Activated CD4-positive, alpha-beta memory T cell treated with anti-CD3 and anti-CD28 coated beads, Interleukin-2, amount 10 ng/mL, durations not matched to agents 7 days and 5 days (primary cell): ENCODE results near the gene SMARCD2. TPM values are rescaled to one million over a fixed set of nuclear protein-coding genes. Genes with fewer than 3 reads are reported as not detected.

Experiments used
- CTCF ChIA-PET: fragments of 350-600 bp; sonication (Branson Sonifier 250); formaldehyde crosslinking; loops from one replicate; lab custom pipeline; 2021; ENCODE audit warnings: antibody characterized with exemption, inconsistent platforms; lab: Charles Lee
- POLR2A ChIA-PET: fragments of 350-600 bp; sonication (Branson Sonifier 250); formaldehyde crosslinking; loops from one replicate; lab custom pipeline; 2021; ENCODE audit warnings: antibody characterized with exemption; lab: Charles Lee
- DNase-seq: peaks from one replicate; pipeline ENCODE4 v3.0.0-alpha.2; 2020
- H3K27ac Mint-ChIP-seq: one replicate; pipeline ENCODE4 v1.8.0; 2021; ENCODE audit warnings: mild to moderate bottlenecking, mixed read lengths
- H3K27me3 Mint-ChIP-seq: one replicate; pipeline ENCODE4 v1.8.0; 2021; ENCODE audit warnings: mixed read lengths
- H3K36me3 Mint-ChIP-seq: one replicate; pipeline ENCODE4 v1.8.0; 2021; ENCODE audit warnings: low read depth, mixed read lengths
- H3K4me1 Mint-ChIP-seq: one replicate; pipeline ENCODE4 v1.8.0; 2021; ENCODE audit warnings: mixed read lengths
- H3K4me3 Mint-ChIP-seq: one replicate; pipeline ENCODE4 v1.8.0; 2021; ENCODE audit warnings: mild to moderate bottlenecking, mixed read lengths
- H3K9me3 Mint-ChIP-seq: one replicate; pipeline ENCODE4 v1.8.0; 2021; ENCODE audit warnings: mixed read lengths
- total RNA-seq, 2 experiments: library from RNA; stranded (reverse); gene quantifications; one replicate each; pipeline ENCODE4 v1.2.3, GENCODE V29; 2021

Gene SMARCD2
- total RNA-seq, 2 experiments from 2014 or later, result 150 to 152 TPM

DNA sequence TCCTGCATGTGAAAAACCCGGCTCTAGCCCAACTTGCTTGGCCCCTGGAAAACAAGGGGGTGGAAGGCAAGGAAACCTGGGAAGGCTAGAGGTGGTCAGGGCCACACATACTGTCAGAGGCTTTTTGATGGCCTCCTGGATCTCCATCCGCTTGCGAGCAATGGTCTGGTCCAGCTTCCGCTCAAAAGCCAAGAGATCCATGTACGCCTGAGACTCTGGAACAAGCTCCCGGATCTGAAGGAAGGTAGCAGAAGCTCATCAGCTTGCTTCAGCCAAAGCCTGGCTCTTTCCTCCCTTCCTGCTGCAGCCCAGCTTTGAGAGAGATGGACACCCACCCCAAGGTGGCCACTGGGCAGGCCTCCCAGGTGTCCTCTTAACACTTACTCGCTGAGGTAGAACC lies 5.7 kb downstream of the SMARCD2 start:
- H3K9me3 Mint-ChIP-seq, result no peaks in the 10 kb centered on the region
- CTCF ChIA-PET, result no interaction called here
- DNase-seq, result no peak
- H3K4me3 Mint-ChIP-seq, result no peak overlapping the region
- peaks cover 68% of the 10 kb centered on the region for H3K36me3 Mint-ChIP-seq
- peaks cover 50% of the 10 kb centered on the region for H3K4me1 Mint-ChIP-seq
- POLR2A ChIA-PET, result interaction anchor here (1.3 to 9.7 kb wide), 2 partner anchors 6 to 138 kb away, joined by 3 to 194 read pairs; partner anchors contain the start of genes FTSJ3 and PSMC5
- H3K27ac Mint-ChIP-seq, result no peak overlapping the region
- H3K27me3 Mint-ChIP-seq, result no peaks in the 10 kb centered on the region

DNA sequence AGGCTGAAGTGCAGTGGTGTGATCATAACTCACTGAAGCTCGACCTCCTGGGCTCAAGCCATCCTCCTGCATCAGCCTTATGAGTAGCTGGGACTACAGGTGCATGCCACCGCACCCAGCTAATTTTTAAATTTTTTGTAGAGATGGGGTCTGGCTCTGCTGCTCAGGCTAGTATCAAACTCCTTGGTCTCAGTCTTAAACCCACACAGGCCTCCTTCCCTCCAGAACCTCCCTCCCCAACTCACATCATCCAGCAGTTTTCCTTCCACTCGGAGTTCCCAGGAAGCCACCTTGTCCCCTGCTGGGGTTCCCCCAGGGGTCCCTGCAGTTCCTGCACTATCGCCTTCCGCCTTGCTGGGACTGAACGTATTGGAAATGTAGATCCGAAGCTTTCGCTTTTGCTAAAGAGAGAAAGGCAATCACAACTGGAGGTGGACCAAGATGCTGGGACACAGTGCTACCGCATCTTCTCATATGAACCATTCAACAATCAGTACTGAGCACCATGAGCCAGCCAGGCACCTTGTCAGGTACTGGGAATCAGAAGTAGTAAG lies 7.2 kb downstream of the SMARCD2 start:
- ChIA-PET CTCF (interaction anchor here (1.1 to 1.8 kb wide), 4 partner anchors 11 to 93 kb away, joined by 3 to 8 read pairs (median 6); partner anchors contain the start of gene STRADA), POLR2A (interaction anchor here (1.0 to 10.2 kb wide), 4 partner anchors 5 to 61 kb away, joined by 3 to 194 read pairs (median 22); partner anchors contain the start of genes CCDC47, DDX42 and SMARCD2)
- Mint-ChIP-seq H3K27me3 (no peaks in the 10 kb centered on the region), H3K27ac (no peak overlapping the region), H3K9me3 (no peaks in the 10 kb centered on the region), H3K36me3 (peaks cover 68% of the 10 kb centered on the region), H3K4me1 (peaks cover 55% of the 10 kb centered on the region), H3K4me3 (no peak overlapping the region)
- DNase-seq, result no peak

DNA sequence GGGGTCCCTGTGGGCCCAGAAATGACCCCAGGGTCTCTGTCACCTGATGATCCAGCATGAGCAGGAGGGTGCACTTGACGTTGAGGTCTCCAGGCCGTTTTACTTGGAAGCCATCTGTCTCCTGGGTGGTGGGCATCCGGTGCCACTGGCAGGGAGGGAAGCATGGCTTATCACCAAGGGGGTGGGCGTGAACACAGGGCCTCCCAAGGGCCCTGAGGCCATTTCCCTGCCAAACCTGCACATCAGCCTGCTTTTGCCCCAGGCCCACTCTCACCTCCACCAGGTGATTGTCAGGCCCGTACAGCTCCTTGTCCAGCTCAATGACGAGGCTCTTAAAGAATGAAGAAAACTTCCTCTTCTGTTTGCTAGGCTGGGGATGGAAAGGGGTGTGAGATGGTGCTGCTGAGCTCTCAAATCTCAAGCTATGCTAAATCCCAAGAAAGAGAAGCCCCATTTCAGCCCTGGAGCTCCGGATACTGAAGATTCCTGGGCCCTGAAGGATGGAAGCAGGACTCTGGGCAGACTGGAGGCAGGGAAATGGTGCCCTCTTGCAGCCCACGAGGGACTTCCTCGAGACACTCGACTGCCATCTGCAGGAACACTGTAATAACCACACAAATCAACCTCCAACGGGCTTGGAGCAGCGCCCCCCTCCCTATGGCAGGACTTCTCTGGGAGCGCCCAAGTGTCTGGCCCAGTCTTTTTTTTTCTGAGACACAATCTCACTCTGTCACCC lies 7.9 kb downstream of the SMARCD2 start:
- POLR2A ChIA-PET, result interaction anchor here (1.0 to 10.2 kb wide), 4 partner anchors 6 to 60 kb away, joined by 3 to 194 read pairs (median 22); partner anchors contain the start of genes CCDC47, DDX42 and SMARCD2
- CTCF ChIA-PET, result interaction anchor here (0.8 to 1.8 kb wide), 7 partner anchors 8 to 409 kb away, joined by 3 to 8 read pairs (median 5); partner anchors contain the start of gene STRADA
- H3K9me3 Mint-ChIP-seq, result no peaks in the 10 kb centered on the region
- H3K27ac Mint-ChIP-seq, result peak overlapping the region; percentile 72
- H3K4me1 Mint-ChIP-seq, result peaks cover 59% of the 10 kb centered on the region
- no peak overlapping the region for H3K4me3 Mint-ChIP-seq
- no peaks in the 10 kb centered on the region for H3K27me3 Mint-ChIP-seq
- peaks cover 74% of the 10 kb centered on the region for H3K36me3 Mint-ChIP-seq
- DNase-seq, result peak; percentile 72

DNA sequence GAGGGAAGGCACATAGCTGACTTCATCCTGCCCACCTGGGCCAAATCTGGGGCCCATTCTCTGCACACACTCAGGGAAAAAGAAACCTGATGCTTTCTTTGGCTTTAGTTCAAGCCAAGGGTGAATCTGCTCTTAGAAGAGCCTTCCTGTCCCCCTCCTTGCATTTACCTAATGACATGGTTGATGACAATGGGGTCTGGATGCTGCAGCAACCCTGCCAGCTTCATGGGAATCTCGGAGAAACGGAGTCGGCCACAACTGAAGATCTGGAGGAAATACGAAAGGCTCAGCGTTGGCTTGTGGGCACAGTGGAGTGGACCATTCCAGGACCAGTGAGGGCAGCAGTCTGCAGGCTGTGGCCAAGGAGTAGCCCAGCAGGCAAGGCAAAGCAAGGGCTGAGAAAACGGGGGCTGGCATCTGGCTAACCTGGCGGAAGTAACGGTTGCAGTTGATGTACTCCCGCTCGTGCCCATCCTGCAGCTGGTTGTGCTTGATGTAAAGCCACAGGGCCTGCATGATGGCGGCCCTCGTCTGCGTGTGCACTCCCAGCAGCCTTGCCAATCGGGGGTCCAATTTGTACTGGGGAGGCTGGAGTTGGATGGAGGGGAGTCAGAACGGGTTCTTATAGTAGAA lies 8.6 kb downstream of the SMARCD2 start:
- ChIA-PET POLR2A (interaction anchor here (1.1 to 10.2 kb wide), 5 partner anchors 7 to 59 kb away, joined by 3 to 194 read pairs (median 4); partner anchors contain the start of genes CCDC47, DDX42 and SMARCD2), CTCF (interaction anchor here (0.8 to 1.8 kb wide), 5 partner anchors 8 to 408 kb away, joined by 3 to 8 read pairs (median 3); partner anchors contain the start of gene STRADA)
- peaks cover 59% of the 10 kb centered on the region for H3K4me1 Mint-ChIP-seq
- DNase-seq, result no peak
- no peak overlapping the region for H3K4me3 Mint-ChIP-seq
- no peaks in the 10 kb centered on the region for H3K27me3 Mint-ChIP-seq
- H3K36me3 Mint-ChIP-seq, result peaks cover 82% of the 10 kb centered on the region
- H3K9me3 Mint-ChIP-seq, result no peaks in the 10 kb centered on the region
- H3K27ac Mint-ChIP-seq, result no peak overlapping the region

DNA sequence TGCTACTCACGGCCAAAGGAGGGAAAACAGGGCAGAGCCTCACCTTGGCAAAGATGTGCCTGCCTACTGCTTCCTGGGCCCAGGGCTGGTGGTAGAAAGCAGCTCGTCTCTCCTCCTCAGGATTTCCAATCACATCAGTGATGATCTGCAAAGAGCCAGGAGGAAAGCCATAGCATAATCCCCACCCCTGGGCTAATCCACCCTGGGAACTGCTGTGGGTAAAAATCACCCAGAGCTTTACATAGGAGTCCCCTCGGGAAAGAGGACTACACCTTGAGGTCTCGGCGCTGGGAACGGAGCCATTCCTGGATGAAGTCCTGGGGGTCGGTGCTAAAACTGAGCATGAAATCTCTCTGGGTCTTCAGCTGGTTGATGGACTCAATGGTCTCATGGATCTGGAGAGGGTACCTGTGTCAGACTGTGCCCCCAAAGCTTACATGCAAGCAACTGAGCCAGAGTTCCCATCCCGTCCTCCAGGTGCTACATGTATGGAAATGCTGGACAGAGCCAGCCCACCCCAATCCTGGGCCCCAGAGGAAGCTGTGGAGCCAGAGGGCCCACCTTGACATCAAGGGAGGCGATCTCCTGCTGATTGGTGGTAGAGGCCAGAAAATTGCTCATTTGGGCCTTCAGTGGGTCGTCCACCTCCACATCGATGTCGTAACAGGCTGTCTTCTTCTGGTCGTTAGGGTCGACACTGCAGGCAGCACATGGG lies 9.3 kb downstream of the SMARCD2 start:
- H3K36me3 Mint-ChIP-seq, result peaks cover 88% of the 10 kb centered on the region
- H3K9me3 Mint-ChIP-seq, result no peaks in the 10 kb centered on the region
- peak overlapping the region; percentile 76 for H3K27ac Mint-ChIP-seq
- H3K27me3 Mint-ChIP-seq, result no peaks in the 10 kb centered on the region
- ChIA-PET CTCF (interaction anchor here (1.5 kb wide), 1 partner anchor 407 kb away, joined by 7 read pairs; no protein-coding TSS in a partner anchor), POLR2A (interaction anchor here (0.7 to 10.2 kb wide), 7 partner anchors 7 to 82 kb away, joined by 3 to 194 read pairs (median 4); partner anchors contain the start of genes CCDC47, DDX42 and SMARCD2)
- H3K4me3 Mint-ChIP-seq, result no peak overlapping the region
- H3K4me1 Mint-ChIP-seq, result peaks cover 60% of the 10 kb centered on the region
- no peak for DNase-seq

DNA sequence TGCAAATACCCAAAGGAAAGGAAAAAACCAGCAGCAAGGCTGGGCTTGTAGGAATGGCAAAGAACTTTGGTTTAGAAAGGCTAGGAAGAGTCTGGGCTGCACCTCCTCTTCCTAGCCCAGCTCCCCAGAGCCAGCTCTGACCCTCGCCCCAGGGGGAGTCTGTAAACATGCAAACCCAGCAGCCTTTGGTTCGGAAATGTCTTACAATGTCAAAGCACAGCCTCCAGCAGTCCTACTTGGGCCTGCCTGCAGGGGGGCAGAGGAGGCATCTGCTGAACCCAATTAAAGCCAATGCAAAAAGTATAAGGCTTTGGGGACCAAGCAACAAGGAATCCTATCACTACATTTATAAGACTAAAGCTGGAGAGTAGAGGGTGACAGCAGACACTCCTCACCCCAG lies 10.0 kb downstream of the SMARCD2 start:
- POLR2A ChIA-PET, result interaction anchor here (0.7 to 10.2 kb wide), 7 partner anchors 8 to 82 kb away, joined by 3 to 194 read pairs (median 4); partner anchors contain the start of genes CCDC47, DDX42 and SMARCD2
- H3K36me3 Mint-ChIP-seq, result peaks cover 94% of the 10 kb centered on the region

DNA sequence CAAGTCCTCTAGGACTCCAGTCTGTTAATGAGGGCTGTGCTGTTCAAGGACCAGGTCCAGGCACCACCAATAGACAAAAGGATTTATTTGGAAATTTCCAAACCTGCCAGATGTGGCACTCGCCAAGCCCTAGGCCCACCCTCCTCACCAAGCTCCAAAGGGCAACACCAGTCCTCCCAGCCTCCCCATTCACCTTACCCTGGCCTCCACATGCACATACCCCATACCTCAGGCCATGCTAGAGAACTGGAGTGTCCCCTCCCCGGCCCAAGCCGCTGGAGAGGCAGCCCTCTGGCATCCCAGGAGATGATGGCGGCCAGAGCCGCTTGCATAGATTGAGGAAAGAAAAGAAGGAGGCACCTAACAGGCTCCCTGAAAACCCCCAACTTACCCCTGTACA lies 10.5 kb downstream of the SMARCD2 start:
- ChIA-PET POLR2A (interaction anchor here (0.9 to 10.2 kb wide), 6 partner anchors 8 to 135 kb away, joined by 3 to 194 read pairs (median 4); partner anchors contain the start of genes CCDC47, DDX42 and SMARCD2), CTCF (interaction anchor here (1.1 to 5.0 kb wide), 3 partner anchors 9 to 33 kb away, joined by 3 to 28 read pairs (median 27); partner anchors contain the start of gene SMARCD2)
- Mint-ChIP-seq H3K27me3 (no peaks in the 10 kb centered on the region), H3K4me3 (no peak overlapping the region), H3K27ac (peak overlapping the region; percentile 76), H3K9me3 (no peaks in the 10 kb centered on the region), H3K36me3 (peaks cover 95% of the 10 kb centered on the region), H3K4me1 (peaks cover 60% of the 10 kb centered on the region)
- no peak for DNase-seq

More for the DNA sequence above, 10.0 kb downstream of the SMARCD2 start:
- CTCF ChIA-PET, result interaction anchor here (1.1 to 5.0 kb wide), 2 partner anchors 8 to 33 kb away, joined by 3 to 28 read pairs; partner anchors contain the start of gene SMARCD2
- Mint-ChIP-seq H3K27me3 (no peaks in the 10 kb centered on the region), H3K4me3 (no peak overlapping the region), H3K4me1 (peaks cover 60% of the 10 kb centered on the region), H3K27ac (peak overlapping the region; percentile 76), H3K9me3 (no peaks in the 10 kb centered on the region)
- DNase-seq, result no peak

DNA sequence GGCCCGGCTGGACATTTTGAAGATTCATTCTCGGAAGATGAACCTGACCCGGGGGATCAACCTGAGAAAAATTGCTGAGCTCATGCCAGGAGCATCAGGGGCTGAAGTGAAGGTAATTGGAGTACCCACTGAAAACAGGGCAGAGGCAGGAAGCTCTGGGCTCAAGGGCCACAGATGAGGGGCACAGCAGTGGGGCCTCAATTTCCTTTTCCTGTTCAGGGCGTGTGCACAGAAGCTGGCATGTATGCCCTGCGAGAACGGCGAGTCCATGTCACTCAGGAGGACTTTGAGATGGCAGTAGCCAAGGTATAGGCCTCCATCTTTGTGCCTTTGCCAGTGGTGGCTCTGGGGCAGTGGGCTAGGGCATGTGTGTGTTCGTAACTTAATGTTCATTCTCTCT lies 11.0 kb downstream of the SMARCD2 start:
- H3K27ac Mint-ChIP-seq, result peak overlapping the region; percentile 76
- ChIA-PET CTCF (interaction anchor here (1.1 to 5.0 kb wide), 3 partner anchors 9 to 34 kb away, joined by 3 to 28 read pairs (median 27); partner anchors contain the start of gene SMARCD2), POLR2A (interaction anchor here (0.9 to 10.2 kb wide), 7 partner anchors 9 to 134 kb away, joined by 3 to 194 read pairs (median 5); partner anchors contain the start of genes CCDC47, DDX42 and SMARCD2)
- H3K4me3 Mint-ChIP-seq, result peak overlapping the region; percentile 27
- no peaks in the 10 kb centered on the region for H3K27me3 Mint-ChIP-seq
- peaks cover 62% of the 10 kb centered on the region for H3K4me1 Mint-ChIP-seq
- DNase-seq, result no peak
- H3K36me3 Mint-ChIP-seq, result peaks cover 93% of the 10 kb centered on the region
- no peaks in the 10 kb centered on the region for H3K9me3 Mint-ChIP-seq

DNA sequence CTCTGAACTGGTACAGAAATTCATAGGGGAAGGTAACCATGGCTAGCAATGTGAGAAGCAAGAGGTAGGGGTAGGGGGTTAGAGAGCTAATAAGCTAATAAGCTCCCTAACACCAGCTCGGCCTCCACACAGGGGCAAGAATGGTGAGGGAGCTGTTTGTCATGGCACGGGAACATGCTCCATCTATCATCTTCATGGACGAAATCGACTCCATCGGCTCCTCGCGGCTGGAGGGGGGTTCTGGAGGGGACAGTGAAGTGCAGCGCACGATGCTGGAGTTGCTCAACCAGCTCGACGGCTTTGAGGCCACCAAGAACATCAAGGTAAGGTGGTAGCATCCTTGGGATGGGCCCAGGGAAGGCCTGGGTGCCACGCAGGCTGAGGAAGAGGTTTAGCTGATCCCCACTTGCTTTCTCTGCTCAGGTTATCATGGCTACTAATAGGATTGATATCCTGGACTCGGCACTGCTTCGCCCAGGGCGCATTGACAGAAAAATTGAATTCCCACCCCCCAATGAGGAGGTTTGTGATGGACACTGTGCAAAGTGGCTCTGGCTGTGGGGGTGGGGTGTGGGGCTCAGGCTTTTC lies 11.5 kb downstream of the SMARCD2 start:
- H3K4me3 Mint-ChIP-seq, result peak overlapping the region; percentile 27
- DNase-seq, result no peak

DNA sequence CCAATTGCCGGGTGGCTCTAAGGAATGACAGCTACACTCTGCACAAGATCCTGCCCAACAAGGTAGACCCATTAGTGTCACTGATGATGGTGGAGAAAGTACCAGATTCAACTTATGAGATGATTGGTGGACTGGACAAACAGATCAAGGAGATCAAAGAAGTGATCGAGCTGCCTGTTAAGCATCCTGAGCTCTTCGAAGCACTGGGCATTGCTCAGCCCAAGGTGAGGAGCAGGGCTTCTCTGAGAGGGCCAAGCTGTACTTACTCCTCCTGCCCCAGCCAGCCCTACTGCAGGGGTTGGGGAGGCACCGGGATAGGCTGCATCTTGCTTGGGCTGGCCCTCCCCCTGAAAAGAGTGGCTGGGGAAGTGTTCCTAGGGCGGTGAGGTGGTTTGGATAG lies 12.2 kb downstream of the SMARCD2 start:
- ChIA-PET POLR2A (interaction anchor here (0.8 to 10.2 kb wide), 7 partner anchors 9 to 676 kb away, joined by 3 to 194 read pairs (median 5); partner anchors contain the start of genes CCDC47, CEP95, DDX42 and DDX5), CTCF (interaction anchor here (1.8 to 5.0 kb wide), 3 partner anchors 8 to 19 kb away, joined by 5 to 28 read pairs (median 27); partner anchors contain the start of gene SMARCD2)
- Mint-ChIP-seq H3K4me1 (peaks cover 73% of the 10 kb centered on the region), H3K27ac (peak overlapping the region; percentile 76), H3K4me3 (no peak overlapping the region), H3K36me3 (peaks cover 90% of the 10 kb centered on the region), H3K9me3 (no peaks in the 10 kb centered on the region), H3K27me3 (no peaks in the 10 kb centered on the region)
- no peak for DNase-seq

More for the DNA sequence above, 11.5 kb downstream of the SMARCD2 start:
- Mint-ChIP-seq H3K4me1 (peaks cover 68% of the 10 kb centered on the region), H3K9me3 (no peaks in the 10 kb centered on the region), H3K36me3 (peaks cover 91% of the 10 kb centered on the region), H3K27me3 (no peaks in the 10 kb centered on the region), H3K27ac (peak overlapping the region; percentile 76)
- ChIA-PET POLR2A (interaction anchor here (0.9 to 10.2 kb wide), 7 partner anchors 9 to 134 kb away, joined by 3 to 194 read pairs (median 4); partner anchors contain the start of genes CCDC47, DDX42 and SMARCD2), CTCF (interaction anchor here (1.8 to 5.0 kb wide), 3 partner anchors 7 to 18 kb away, joined by 5 to 28 read pairs (median 27); partner anchors contain the start of gene SMARCD2)
